Uterus (tissue), 4 donors: ENCODE data around the gene STAMBP. TPM values are rescaled to one million over a fixed set of nuclear protein-coding genes. Genes with fewer than 3 reads are reported as not detected.

Experiments
- DNase-seq, 2 donors: peaks; one replicate each; pipeline ENCODE4 v3.0.0-alpha.2; 2019 to 2020
- H3K27ac ChIP-seq, 2 donors: fragments of 200-600 bp; sonication (generic); 1 replicate in 1 of 2; 2 replicates in 1 of 2; pipeline ENCODE4 v1.5.1; 2016 to 2018
- H3K27me3 ChIP-seq, 2 donors: fragments of 200-600 bp; sonication (generic); one replicate each; pipeline ENCODE4 v1.5.1; 2018 to 2019; ENCODE audit warnings: control low read depth in 1 of 2
- H3K36me3 ChIP-seq, 2 donors: fragments of 200-600 bp; sonication (generic); one replicate each; pipeline ENCODE4 v1.5.1; 2019; ENCODE audit warnings: control low read depth in 1 of 2
- H3K4me1 ChIP-seq, 2 donors: fragments of 200-600 bp; sonication (generic); one replicate each; pipeline ENCODE4 v1.5.1; 2018 to 2019; ENCODE audit warnings: control low read depth in 1 of 2
- H3K4me3 ChIP-seq, 2 donors: fragments of 200-600 bp; sonication (generic); 1 replicate in 1 of 2; 2 replicates in 1 of 2; pipeline ENCODE4 v1.5.1; 2018 to 2019; ENCODE audit warnings: mild to moderate bottlenecking in 1 of 2
- H3K9me3 ChIP-seq, 2 donors: fragments of 200-600 bp; sonication (generic); one replicate each; pipeline ENCODE4 v1.5.1; 2019; ENCODE audit warnings: control low read depth in 1 of 2
- CTCF ChIP-seq, 4 experiments: fragments of 200-600 bp in 2 of 4; fragments of 450-650 bp in 2 of 4; sonication (generic) in 2 of 4; IDR thresholded peaks; one replicate each; pipeline ENCODE4 v1.5.1; 2016 to 2019; ENCODE audit warnings: antibody characterized with exemption in 4 of 4, mild to moderate bottlenecking in 2 of 4, moderate library complexity in 1 of 4
- POLR2A ChIP-seq, 2 donors: fragments of 450-650 bp; IDR thresholded peaks; one replicate each; pipeline ENCODE4 v1.6.1; 2016; ENCODE audit warnings: antibody characterized with exemption in 2 of 2, mild to moderate bottlenecking in 1 of 2, moderate library complexity in 1 of 2
- intact Hi-C: fragments of 100-400 bp; cut with DNase I; formaldehyde crosslinking; loops from one replicate; pipeline ENCODE4 v1.15.1; 2023; ENCODE audit warnings: low total_unique reads
- total RNA-seq, 4 donors: library from RNA; depleted of rRNA in 3 of 4; stranded (reverse); fragments of >200 nt in 3 of 4; gene quantifications; one replicate each; pipeline versions ENCODE4 v1.1.0 to v1.2.4, GENCODE V29; 2014 to 2023
- donor health status: DM: yes; HTN: yes; CAD: no.

STAMBP gene
- total RNA-seq, 4 donors from 2014 or later, result 31.8 to 115 (median 43.7) TPM

- DNase-seq, result no peak
- Histone ChIP-seq H3K4me3 (no peak overlapping the region), H3K36me3 (no peaks in the 10 kb centered on the region), H3K27ac (peak overlapping the region in 1 of 2 donors; percentile 55), H3K27me3 (no peaks in the 10 kb centered on the region), H3K9me3 (no peaks in the 10 kb centered on the region), H3K4me1 (no peaks in the 10 kb centered on the region)
- no peak for TF ChIP-seq CTCF (IDR thresholded peaks at IDR 0.05)
- TF ChIP-seq POLR2A (IDR thresholded peaks at IDR 0.05), result no peak
- intact Hi-C loops, result no loop called here
Observed at GRCh38 chr2:73921581-73921980, 92.8 kb downstream of the STAMBP start.

GRCh38 chr2:73922681-73923080 lies 93.9 kb downstream of the STAMBP start:
- intact Hi-C loops, result no loop called here
- no peak for DNase-seq
- H3K36me3 ChIP-seq, result no peaks in the 10 kb centered on the region
- H3K9me3 ChIP-seq, result no peaks in the 10 kb centered on the region
- H3K27me3 ChIP-seq, result no peaks in the 10 kb centered on the region
- no peak for TF ChIP-seq CTCF (IDR thresholded peaks at IDR 0.05)
- H3K27ac ChIP-seq, result no peak overlapping the region
- H3K4me3 ChIP-seq, result no peak overlapping the region
- H3K4me1 ChIP-seq, result no peaks in the 10 kb centered on the region

Other genes with a start within 250 kb of the STAMBP start
- gene NAT8, start 186.5 kb upstream of the STAMBP start, total RNA-seq, result under 1 TPM in 1 of 4 donors, not detected in 3; 0.62 TPM
- 10 to 100 TPM; 25.4 to 49.6 (median 39.6) TPM for gene TPRKB, start 91.6 kb upstream of the STAMBP start, total RNA-seq
- gene DUSP11, start 48.9 kb upstream of the STAMBP start, total RNA-seq, result 10 to 100 TPM; 15.1 to 88.5 (median 44.6) TPM
- not detected for gene C2orf78, start 44.8 kb upstream of the STAMBP start, total RNA-seq
- 1,000 to 10,000 TPM in 1 of 4 donors, 100 to 1,000 TPM in 3; 171 to 1,273 (median 578) TPM for gene ACTG2, start 64.0 kb downstream of the STAMBP start, total RNA-seq
- 100 to 1,000 TPM in 1 of 4 donors, 10 to 100 TPM in 3; 43.6 to 128 (median 58.6) TPM for gene DGUOK, start 97.9 kb downstream of the STAMBP start, total RNA-seq
- gene TET3, start 155.9 kb downstream of the STAMBP start, total RNA-seq, result 10 to 100 TPM in 2 of 4 donors, 1 to 10 TPM in 2; 1.3 to 12.0 (median 7.8) TPM